Left lobe of liver (tissue), 2 donors: ENCODE data around the gene CCNI. TPM values are rescaled to one million over a fixed set of nuclear protein-coding genes. Genes with fewer than 3 reads are reported as not detected.
"Not testable (repeated sequence)": the region's sequence is repeated elsewhere in the genome, so short reads cannot be mapped to it uniquely, and the experiment has no call there.

Experiments
- ATAC-seq: fragments of 200-7000 bp; cut with Tn5 transposase; one replicate; pipeline ENCODE4 v1.9.1; 2020; ENCODE audit warnings: mild to moderate bottlenecking, moderate library complexity
- DNase-seq: peaks from one replicate; pipeline ENCODE4 v3.0.0-alpha.2; 2020; ENCODE audit warnings: low spot score
- total RNA-seq: library from RNA; stranded (reverse); gene quantifications from one replicate; pipeline ENCODE4 v1.2.1, GENCODE V29; 2021
- donor health status: DM: no; HTN: no; CAD: no; lungs with moderate emphysema.
- donor health status: DM: no; HTN: yes; CAD: no.

CCNI gene, protein sequence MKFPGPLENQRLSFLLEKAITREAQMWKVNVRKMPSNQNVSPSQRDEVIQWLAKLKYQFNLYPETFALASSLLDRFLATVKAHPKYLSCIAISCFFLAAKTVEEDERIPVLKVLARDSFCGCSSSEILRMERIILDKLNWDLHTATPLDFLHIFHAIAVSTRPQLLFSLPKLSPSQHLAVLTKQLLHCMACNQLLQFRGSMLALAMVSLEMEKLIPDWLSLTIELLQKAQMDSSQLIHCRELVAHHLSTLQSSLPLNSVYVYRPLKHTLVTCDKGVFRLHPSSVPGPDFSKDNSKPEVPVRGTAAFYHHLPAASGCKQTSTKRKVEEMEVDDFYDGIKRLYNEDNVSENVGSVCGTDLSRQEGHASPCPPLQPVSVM
- 56.4 TPM for total RNA-seq

DNA sequence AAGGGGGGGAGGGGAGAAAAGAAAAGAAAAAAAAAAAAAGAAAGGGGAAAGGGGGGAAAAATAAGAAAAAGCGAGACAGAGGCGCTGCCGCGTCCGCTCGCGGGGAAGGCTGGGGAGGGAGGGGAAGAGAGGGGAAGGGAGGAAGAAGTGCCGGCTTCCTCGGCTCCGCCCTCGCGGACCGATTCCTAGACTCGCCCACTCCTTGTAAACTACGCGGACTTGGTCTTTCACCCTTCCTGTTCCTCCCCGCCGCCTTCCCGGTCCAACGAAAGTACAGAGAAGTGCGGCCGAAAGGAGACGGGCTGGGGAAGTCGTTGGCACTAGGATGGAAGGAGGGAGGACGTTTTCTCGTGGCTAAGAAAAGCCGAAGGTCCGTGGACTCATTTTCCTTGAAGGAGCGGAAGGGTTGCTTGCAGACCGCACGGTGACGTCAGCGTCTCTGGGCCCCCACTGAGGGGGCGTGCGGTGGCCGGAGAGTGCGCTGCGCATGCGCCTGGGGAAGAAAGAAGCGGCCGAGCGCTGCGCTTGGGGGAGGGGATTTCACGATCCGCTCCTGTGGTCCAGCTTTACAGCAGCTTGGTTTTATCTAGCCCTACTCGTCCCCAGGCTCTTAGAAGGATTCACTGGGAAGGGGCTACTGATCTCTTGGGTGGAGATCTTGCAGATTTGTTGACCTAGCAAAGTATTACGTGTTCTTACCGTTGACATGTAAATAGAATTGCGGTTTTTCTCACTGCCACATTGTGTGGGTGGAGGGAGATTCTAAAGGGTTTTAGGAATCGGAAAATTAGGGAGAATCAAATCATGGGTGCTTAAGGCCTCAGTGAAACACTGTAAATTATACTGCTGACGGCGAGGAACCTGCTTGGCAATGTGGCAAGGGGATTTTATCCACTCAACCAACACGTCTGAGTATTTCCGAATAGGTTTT is at the start of gene CCNI:
Gene CCNI, minus strand, starts transcription at position 121 of the 931 bp plus-strand sequence. CDS start 9,627 bp downstream, outside the sequence.
- ATAC-seq (peak; percentile 91), DNase-seq (peak; percentile 96)

DNA sequence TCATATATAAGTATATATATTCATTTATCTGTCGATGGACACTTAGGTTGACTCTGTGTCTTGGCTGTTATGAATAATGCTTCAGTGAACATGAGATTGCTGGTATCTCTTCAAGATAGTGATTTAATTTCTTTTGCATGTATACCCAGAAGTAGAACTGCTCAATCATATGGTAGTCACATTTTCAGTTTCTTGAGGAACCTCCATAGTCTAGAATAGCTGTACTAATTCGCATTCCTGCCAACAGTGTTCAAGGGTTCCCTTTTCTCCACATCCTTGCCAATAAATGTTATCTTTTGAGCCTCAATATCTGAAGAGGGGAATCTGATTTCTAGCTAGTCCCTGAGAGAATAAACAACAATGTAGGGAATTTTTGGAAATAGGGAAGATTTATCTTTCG is 48.8 kb upstream of the CCNI start:
- no peak for DNase-seq
- no peak for ATAC-seq

DNA sequence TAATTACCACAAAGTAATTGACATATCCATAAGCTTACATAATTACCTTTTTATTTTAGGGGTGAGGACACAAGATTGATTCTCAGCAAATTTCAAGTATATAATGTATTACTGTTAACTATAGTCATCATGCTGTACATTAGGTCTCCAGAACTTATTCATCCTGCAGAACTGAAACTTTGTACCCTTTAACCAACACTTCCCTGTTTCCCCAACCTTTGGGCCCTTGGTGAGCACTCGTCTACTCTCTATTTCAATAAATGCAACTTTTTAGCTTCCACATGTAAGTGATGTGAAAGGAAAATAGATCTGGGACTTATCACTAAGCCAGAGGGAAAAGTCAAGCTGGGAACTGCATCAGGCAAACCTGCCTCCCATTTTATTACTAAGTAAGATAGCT is 47.6 kb upstream of the CCNI start:
- ATAC-seq = no peak
- DNase-seq = no peak

DNA sequence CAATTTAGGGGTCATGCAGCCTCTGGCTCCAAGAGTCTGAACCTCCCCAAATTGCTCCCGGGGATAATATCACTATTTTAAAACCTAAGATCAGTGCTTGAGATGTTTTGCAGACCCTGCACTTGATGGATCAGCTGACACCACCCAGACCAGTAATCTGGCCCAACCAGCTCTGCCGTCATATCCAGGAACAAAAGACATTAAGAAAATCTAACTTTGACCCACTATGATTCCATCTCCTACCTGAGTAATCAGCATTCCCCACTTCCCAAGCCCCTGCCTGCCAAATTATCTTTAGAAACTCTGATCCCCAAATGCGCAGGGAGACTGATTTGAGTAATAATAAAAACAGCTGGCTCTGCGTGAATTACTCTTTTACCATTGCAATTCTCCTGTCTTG is 46.9 kb upstream of the CCNI start:
- DNase-seq (no peak), ATAC-seq (no peak)

DNA sequence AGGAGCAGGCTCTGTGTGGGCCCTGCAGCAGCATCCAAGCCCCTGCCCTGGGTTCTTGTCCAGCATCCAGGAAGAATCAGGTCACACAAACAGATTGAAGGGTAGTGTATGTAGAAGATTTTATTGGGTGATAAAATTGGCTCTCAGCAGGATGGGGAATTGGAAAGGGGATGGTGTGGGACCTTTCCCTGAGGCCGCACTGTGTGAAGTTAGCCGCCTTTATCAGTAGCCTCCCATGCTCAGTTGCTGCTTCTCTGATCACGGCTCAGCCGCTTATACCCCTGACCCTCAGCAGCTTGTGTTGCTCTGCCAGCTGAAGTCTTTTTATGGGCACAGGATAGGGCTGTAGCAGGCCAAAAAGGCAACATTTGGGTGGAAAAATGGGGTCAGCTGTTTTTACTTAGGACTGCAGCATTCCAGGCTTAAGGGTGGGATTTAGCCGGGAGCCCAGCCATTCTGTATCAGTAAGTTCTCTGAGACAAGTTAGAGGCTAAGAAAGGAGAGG is 46.0 kb upstream of the CCNI start:
- ATAC-seq (no peak), DNase-seq (no peak)

DNA sequence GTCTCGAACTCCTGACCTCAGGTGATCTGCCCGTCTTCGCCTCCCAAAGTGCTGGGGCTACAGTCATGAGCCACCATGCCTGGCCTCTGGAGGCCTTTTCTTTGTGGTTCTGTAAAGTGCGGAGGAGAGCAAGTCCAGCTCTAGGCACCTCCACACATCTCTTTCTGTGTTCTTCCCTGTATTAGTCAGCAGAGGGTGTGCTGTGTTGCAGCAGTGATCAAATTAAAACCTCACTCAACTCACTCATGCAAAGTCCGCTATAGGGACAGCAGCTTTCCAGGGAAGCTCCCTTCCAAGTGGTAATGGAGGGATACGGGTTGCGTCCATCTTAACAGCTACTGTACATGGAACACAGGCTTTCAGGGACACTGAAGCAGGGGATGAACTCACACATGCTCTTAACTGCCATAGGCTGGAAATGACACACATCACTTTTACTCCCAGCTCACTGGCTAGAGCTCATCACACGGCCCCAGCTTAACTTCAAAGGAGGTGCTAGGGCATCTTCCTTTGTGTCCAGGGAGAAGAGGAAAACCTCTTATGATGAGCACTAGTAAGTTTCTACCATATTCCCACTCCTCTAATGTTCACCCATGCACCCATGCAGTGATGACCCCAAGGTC is 45.2 kb upstream of the CCNI start:
- no peak for ATAC-seq
- DNase-seq = no peak

DNA sequence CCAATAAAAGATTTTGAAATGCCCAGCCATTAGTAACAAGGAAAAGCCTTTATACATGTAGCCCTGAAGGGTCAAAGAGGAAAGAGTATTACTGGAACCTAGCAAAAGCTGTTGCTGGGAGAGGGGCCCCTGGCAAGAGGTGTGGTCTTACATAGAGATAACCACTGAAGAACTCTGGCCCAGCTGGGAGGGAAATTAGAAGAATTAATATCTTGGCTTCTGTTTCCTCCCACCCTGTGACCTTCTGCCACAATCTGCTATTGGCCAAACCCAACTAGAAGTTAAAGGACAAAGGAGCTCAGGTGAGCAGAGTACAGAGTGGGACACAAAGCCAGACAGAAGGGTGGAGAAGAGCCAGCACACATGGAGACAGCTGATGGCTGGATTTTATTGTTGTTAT is 41.9 kb upstream of the CCNI start:
- ATAC-seq (no peak), DNase-seq (no peak)

DNA sequence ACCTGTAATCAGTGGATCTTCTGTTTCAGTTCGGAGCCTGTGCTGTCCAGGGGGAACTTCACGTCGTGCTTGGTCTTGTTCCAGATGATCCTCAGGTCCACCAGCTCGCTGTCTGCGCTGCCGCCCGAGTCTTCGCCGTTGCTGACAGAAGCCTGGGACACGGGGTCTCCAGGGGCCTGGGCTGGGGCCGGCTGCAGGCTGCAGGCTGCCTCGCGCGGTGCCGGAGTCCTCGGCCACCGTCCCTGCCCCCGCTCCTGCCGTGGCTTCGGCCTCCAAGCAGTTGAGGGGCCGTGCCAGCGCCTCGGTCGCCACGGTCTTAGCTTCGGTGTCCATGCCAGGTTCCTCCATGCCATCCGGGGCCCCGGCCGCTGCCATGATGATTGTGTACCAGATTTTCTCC is 37.3 kb upstream of the CCNI start:
- ATAC-seq = no peak
- DNase-seq = no peak

DNA sequence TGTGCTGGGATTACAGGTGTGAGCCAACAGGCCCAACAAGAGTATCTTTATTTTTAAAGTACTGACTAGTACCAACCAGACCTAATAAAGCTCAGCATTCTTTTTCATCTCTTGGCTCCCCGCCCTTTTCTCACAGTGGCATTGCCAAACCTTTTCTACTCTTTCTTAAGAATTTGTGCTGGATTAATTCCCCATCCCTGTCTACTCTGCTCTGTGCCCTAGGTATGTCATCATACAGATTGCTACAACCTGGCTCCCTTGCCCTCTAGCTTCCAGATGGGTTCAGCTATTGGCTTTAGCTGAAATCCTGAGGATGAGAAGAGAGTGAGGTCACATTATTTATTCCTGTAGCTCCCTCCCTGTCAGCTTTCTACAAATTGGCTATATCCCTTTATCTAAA is 34.9 kb upstream of the CCNI start:
- DNase-seq (no peak), ATAC-seq (no peak)

DNA sequence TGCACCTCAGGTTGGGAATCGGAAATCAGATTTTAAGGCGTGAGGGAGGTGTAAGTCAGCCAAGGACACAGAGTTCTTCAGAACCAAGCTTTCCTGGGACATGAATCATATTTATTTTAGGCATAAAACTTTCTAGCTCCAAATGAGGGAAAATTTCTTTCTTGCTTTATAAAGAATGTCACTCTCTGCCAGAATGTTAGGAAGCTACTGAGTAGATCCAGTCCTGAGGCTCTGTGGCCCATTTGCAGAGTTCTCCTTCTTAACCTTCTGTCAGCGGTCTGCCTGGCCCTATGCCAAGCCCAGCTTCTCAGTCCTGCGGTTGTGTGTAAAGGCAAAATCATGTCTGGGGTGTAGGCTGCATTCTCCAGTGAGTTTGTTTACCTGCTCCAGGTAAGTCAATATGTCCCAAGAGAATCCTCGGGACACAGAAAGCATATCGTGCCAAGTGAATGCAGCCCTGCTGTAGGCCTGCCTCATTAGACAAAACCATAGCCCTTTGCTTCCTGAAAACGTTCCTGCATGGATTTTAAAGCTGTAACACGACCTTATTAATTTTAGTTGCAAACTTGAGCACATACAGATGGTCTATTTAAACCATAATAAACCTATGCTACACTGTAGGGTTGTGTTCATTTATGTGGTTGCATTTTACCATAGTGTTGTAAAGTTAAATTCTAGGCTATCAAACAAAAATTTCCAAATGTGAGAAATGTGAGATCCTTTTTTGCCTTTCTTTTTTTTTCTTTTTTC is 29.2 kb upstream of the CCNI start:
- peak; percentile 36 for ATAC-seq
- DNase-seq = peak; percentile 53

DNA sequence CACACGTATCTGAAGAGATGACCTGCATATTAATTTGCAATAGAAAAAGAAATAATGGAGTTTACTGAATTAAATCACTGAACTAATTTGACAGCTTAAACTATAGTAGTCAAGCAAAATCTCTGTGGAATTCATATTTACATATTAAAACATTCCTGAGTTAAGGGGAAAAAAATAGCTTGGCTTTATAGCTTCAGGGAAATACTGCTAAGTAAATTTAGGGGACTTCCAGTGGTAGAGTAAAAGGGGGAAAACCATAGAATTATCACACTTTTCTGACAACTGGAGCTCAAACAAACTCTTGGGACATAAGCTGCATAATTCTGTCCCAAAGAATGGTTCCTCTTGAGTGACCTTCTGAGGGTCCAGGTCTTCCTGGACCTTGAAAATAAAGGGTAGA is 28.6 kb upstream of the CCNI start:
- no peak for DNase-seq
- no peak for ATAC-seq

DNA sequence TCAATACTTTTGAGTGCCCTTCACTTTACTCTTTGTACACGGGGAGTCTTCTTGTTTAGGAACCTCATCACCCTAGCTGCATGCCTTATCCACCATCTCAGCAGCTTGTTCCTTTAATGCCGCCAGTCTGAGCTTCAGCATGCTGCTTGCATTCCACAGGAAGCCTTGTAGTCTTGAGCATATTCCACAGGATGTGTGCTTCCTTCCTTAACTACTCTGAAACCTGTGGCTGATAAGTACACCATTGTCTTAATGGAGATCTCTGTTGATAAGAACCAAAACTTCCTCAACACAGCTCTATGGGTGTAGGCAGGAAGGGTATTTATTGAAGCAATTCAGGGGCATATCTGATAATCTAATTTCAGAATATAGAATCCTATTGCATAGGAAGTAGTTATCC is 24.4 kb upstream of the CCNI start:
- ATAC-seq = peak; percentile 15
- no peak for DNase-seq

DNA sequence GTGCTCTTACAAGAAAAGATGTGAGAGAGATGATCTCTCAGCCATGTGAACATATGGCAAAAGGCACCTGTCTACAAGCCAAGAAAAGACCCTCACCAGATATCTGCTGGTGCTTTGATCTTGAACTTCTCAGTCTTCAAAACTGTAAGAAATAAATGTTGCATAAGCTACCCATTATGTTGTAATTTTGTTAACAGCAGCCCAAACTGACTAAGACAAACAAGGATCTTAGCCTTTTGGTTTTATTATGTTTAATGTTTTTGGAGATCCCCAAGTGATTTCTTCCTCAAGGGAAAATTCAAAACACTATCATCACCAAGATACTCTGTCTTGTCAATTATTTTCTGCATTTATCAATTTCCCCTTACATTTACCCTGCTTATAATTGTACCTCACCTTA is 21.8 kb upstream of the CCNI start:
- no peak for ATAC-seq
- DNase-seq = no peak

DNA sequence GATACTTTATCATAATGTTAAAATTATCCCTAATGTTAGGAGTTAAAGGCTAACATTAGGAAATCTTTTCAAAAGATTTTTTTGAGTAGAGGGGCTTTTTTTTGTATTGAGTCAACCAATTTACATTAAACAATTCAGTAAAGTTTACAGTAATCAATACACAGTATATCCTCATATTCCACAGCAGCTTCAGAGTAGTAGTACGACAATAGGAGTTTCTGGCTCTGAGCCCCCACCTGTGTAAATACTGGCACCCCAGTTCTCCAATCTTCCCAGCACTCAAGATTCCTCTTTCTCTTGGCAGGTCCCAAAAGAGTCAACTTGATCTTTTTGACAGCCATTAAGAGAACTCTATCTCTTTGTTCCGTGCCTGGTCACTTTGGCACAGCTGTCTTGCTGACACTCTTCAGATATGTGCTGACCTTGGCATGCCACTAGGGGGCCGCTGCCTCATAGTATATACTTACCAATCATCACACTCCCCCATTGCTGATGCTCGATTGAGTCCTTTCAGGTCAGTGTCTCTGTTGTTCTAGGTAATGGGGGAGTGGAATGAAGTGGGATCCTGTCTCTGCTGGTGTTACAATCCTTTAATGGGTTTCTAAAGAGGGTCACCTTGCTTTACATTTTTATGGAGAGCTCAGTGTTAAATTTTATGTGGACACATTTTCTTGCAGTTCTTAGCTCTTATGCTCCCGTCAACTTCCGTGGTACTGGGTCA is 19.5 kb upstream of the CCNI start:
- DNase-seq (peak; percentile 69), ATAC-seq (peak; percentile 99)

DNA sequence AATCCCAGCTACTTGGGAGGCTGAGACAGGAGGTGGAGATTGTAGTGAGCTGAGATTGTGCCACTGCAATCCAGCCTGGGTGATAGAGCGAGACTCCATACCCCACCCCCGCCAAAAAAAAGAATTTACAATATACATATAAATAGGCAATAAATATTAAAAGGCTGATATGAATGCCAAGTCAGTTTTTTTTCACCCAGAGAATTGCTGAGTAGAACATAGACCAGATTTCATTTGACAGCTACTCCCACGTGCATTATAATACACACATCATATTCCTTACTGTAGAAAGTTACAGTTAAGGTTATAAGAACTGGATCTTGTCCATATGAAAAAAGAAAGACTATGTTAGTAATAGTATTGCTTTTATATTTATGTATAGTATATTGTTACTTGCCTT is 18.7 kb upstream of the CCNI start:
- no peak for ATAC-seq
- no peak for DNase-seq

DNA sequence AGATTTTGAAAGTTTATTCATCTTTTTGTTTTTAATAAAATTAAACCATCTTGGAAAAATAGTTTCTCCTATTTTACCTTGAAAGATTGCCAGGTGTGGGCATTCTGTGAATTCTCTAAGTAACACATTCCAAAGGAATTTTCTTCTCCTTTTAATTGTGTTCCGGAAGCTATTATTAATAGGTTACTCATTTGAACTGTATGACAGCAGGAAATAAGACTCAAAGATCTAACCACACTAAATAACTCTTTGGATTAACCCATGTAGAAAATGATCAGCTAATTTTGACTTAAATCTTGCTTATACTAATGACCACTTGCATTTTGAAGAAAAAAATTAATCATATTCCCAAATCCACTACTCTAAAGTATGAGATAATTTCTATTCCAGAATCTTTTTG is 17.6 kb upstream of the CCNI start:
- ATAC-seq (no peak), DNase-seq (no peak)

DNA sequence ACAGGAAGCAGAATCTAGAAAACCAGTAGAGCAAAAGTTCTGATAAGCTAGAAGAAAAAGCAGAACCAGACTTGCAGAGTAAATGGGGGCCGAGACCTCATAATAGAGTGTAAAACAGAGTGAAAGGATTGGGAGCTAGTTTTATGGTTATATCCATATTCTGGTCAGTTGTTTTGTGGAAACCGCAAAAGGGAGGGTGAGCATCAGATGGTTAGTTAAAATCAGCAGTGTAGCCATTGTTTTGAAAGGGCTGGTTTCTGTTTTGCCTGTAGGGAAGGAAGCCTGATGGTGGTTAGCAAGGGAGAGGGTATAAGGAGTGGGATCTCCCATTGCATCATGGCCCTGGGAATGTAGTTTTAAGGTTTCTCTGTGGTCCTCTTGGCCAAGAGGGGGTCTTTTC is 17.2 kb upstream of the CCNI start:
- DNase-seq (no peak), ATAC-seq (no peak)

DNA sequence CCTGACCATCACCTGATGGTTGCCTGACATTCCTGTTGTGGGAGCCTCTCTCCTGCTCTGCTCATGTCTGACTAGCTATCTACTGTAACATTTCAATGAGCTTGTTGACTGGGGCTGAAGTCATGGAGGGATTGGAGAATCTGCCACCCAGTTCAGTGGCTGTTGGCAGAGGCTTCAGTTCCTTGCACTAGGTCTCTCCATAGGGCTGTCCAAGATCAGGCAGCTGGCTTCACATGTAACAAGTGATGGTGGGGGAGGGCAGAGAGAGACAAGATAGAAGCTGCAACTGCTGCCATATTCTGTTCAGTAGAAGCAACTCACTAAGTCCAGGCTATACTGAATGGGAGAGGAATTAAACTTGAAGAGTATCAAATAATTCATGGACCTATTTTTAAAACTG is 14.1 kb upstream of the CCNI start:
- ATAC-seq = no peak
- DNase-seq = no peak

DNA sequence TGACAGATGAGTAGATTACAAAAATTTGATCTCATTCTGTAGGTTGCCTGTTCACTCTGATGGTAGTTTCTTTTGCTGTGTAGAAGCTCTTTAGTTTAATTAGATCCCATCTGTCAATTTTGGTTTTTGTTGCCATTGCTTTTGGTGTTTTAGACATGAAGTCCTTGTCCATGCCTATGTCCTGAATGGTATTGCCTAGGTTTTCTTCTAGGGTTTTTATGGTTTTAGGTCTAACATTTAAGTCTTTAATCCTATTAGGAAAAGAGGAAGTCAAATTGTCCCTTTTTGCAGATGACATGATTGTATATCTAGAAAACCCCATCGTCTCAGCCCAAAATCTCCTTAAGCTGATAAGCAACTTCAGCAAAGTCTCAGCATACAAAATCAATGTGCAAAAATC is 11.2 kb upstream of the CCNI start:
- not testable (repeated sequence) for ATAC-seq, DNase-seq

DNA sequence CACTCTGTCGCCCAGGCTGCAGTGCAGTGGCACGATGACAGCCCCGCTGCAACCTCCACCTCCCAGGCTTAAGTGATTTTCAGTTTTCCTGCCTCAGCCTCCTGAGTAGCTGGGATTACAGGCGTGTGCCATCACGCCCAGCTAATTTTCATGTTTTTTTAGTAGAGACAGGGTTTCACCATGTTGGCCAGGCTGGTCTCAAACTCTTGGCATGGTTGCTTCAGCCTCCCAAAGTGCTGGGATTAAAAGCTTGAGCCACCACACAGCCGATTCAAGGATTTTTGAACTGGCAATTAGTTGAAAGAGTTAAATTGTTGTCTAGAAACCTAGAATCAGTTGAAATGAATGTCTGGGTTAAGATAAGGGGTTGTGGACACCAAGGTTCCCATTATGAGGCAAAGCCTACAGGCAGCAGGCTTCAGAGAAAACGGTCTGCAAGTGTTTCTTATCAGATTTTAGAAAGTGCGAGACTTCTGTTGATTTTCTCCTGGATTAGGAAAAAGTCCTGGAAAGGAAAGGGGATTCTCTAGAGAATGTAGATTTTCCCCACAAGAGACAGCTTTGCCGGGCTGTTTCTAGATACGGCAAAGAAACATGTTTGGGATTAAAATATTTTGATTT is 8.3 kb upstream of the CCNI start:
- no peak for DNase-seq

More for the DNA sequence above, 8.3 kb upstream of the CCNI start:
- ATAC-seq = no peak
